GM12872 (cell line): ENCODE measurements around the gene NCAPH2.

Experiments used
- CTCF ChIP-seq: IDR thresholded peaks from 3 replicates; pipeline ENCODE4 v1.5.1; 2011; ENCODE audit warnings: low read depth, mild to moderate bottlenecking, low read length, moderate library complexity; ENCODE audit not compliant: insufficient read depth

NCAPH2 gene

GRCh38 chr22:50477923-50478322, 30.1 kb upstream of the NCAPH2 start:
- TF ChIP-seq CTCF: no peak

DNA sequence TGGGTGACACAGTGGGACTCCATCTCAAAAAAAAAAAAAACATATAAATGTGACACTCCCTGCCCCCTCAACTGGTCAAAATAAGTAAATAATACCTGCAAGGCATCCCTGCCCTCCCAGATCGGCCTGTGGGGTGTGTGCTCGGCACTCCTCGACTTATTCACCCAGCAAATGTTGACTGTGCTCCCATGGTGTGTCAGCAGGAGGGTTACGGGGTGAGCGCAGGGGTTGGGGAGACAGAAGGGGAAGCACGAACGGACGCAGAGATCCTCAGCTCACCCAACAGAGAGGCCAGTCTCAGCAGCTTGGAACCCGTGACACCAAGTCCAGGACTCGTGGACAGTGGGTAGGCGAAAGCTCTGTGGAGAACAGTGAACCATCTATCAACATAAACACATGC, 28.3 kb upstream of the NCAPH2 start:
- TF ChIP-seq CTCF: no peak

GRCh38 chr22:50481045-50481439, 27.0 kb upstream of the NCAPH2 start:
- no peak for TF ChIP-seq CTCF

DNA sequence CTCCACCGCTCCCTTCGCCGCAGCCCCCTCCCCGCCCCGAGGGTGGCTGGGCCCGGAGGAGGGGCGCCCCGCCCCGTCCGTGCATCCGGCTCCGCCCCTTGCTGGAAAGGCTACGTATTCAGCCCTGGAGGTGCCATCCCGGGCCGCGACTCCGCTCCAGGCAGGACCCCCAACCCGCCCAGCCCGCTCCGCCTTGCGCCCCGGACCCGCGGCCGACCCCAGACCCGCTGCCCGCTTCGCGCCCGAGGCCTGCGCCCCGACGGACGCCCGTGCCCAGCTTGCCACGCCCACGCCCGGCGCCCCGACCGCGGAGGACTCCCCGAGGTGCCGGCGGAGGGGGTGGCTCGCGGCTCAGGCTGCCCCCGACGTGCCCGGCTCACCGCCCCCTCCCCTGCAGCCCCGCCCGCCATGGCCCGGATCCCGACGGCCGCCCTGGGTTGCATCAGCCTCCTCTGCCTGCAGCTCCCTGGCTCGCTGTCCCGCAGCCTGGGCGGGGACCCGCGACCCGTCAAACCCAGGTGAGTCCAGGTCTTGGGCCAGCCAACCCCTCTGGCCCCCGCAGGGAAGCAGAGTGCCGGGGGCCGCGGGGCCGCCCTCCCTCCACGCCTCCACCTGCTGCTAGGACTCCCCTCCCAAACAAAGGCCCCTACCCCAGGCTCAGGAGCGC, 26.5 kb upstream of the NCAPH2 start, which contains the start of gene ADM2:
TSS of gene ADM2 (plus strand) at position 104 of the 667 bp plus-strand sequence. CDS start at position 409, 305 bp downstream.
- no peak for TF ChIP-seq CTCF

- TF ChIP-seq CTCF: no peak
Measured at GRCh38 chr22:50482107-50483074, 25.6 kb upstream of the NCAPH2 start.

DNA sequence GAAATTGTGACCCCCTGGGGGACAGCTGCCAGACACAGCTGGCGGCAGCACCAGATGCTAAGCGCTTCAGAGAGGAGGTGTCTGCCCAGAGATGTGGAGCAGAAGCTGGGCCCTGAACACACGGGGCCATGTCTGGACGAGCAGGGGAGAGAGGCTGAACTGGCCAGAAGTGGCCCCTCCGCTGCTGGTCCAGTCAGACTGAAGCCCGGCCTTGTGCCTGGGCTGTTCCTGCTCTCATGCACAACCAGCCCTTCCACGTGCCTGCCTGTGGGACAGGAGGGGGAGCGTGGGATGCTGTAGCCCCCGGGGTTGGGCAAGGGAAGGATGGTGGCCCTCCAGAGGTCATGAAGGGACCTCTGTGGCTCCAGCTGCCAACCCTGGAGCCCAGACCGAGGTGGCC, 24.9 kb upstream of the NCAPH2 start:
- TF ChIP-seq CTCF: no peak

DNA sequence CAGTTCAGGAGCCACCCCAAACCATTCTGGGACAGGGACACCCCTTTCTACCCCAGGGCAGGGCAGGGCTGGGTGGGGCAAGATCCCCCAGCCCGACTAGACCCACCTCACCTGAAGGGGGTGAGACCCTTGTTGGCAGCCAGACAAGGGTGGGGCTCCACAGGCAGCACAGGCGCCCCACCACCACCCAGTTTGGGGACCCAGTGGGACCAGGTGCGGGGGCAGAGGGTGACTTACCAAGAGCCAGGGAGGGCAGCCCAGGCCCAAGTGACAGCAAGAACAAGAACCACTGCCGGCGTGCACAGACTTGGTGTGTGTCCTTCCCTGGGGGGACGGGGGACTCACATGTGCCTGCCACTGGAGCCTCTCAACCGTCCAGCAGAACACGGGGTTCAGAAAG, 24.5 kb upstream of the NCAPH2 start:
- TF ChIP-seq CTCF: no peak
